HL-60/S4 treated with phorbol 12-myristate 13-acetate at 8.2 ng/mL for 4 days and 3 days (cell line): Measurements from ENCODE around the gene LSM6.

Source experiments
- in situ Hi-C: fragments of 300-500 bp; cut with MboI; formaldehyde crosslinking; loops from 2 replicates; pipeline ENCODE4 v1.15.0; 2022; ENCODE audit warnings: low sequenced_read_pairs

LSM6 gene

DNA sequence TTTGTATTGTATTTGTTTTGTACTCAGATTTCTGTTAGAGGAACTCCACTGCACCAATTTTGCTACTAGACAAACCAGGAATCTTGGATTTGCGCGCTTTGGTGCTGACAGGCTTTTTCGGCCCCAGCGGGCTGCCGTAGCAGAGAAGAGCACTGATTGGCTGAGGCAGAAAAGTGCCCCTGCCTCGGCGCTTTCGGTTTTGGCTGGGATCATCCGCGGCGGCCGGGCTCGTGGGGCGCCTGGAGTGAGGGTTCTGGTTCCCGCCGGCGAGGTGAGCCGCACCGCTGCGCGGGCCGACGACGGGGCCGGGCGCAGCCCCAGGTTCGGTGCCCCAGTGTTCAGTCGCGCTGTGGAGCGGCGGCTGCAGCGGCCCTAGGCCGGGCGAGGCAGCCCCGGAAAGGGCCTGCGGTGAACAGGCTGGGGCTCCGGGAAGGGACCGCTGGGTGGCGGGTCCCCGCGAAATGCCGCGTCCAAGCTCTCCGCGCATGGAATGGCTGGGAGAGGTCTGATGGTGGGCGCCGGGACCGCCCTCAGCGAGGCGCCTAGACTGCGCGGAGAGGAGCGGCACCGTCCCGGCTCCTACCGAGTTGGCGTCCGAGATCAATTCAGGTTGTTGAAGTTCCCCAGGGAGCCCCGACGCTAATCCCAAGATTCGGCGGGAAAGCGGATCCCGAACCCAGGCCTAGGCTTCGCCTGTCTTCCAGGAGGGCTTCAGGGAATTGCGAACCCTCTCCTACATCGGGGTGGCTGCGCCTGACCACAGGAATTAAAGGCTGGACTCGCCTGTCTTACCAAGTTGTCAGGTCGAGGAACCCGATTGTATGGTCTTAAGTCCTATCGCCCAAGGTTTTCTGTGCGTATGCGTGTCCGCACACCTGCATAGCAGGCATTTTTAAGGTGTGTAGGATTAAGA, at the start of gene LSM6:
Gene LSM6, plus strand, starts transcription at position 178 of the 913 bp plus-strand sequence. CDS start 7,204 bp downstream, outside the sequence.
- in situ Hi-C loops = no loop called here

DNA sequence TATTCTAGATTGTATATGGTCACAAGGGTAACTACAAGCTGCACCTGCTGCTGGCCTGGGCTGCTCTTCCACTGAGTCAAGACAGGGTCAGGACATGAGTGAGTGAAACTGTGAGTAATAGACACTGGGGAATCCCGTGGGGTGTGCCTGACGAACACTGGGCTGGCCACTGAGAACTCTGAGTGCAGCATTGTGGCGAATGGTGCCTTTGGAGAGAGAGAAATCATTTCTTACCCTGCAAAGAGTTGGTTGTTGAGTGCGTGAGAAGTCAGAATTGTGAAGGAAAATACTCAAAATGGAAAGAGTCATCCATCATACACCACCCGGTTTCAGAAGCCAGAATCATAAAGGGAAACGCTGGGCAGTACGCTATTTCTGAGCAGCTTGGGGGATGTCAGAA, 43.1 kb upstream of the LSM6 start:
- in situ Hi-C loops = no loop called here

DNA sequence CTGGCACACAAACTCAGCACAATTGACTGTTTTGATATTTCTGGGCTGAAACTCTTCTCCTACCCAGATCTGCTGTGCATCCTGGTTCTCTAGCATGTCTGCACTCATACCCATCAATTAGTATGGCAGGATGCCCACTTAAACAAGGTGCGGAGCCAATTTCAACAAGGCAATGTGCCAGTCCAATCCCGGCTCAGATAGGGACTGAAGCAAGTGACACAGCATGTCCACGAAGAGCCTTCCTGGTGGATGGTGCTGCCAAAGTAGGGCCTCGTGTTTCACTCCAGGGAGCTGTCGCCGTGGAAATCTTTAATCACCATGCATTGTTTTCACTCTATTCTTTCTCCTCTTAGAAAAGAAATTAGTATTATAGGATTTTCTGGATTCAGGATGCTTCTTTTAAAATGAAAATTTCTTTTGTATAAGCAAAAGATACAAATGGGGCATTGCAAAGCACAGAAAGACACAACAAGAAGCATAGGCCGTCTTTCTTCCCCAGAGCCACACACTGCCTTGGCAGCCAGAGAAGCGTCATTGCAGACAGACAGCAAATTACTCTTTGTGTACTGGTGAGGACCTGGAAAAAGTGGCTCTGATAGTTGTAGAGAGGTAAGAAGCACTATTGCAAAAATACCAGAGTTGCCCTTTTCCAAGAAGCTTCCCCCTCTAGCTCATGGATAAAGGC, 40.6 kb upstream of the LSM6 start:
- in situ Hi-C loops = no loop called here

DNA sequence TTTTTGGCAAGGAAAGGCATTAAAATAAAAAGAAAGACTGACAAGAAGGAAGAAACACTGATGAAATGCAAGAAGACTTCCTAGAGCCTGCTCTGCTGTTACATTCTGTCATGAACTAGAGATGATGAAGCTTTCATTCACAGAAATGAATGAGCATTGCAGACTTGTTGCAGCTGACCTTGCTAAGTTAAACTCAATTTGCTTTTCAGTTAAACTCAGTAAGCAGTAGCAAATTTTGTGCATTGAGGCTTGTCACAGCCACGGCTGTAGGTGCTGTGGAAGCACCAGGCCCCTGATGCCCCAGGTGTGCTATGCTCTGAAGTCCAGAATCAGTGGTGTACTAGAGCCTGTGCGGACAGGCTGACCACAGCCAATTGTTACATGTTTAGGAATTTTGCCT, 39.6 kb upstream of the LSM6 start:
- in situ Hi-C loops = no loop called here

GRCh38 chr4:146142768-146143167, 32.8 kb upstream of the LSM6 start:
- in situ Hi-C loops = no loop called here

DNA sequence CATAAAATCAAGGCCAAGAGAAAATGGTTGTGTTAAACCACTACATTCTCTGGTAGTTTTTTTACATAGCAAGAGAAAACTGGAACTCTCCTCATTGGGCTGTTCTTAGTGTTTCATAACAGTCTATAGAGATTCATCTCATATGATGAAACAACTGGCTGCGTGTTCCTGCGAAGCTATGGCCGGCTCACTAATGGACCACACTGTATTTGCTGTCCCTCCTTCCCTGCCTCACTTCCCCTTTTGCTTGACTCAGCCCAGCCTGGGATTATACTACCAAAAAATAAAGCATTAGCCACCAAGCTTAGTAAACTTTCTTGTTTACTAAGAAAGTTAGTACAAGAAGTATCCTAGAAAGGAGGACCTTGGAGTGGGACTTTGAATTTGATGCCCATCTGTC, 31.6 kb upstream of the LSM6 start:
- in situ Hi-C loops = no loop called here

DNA sequence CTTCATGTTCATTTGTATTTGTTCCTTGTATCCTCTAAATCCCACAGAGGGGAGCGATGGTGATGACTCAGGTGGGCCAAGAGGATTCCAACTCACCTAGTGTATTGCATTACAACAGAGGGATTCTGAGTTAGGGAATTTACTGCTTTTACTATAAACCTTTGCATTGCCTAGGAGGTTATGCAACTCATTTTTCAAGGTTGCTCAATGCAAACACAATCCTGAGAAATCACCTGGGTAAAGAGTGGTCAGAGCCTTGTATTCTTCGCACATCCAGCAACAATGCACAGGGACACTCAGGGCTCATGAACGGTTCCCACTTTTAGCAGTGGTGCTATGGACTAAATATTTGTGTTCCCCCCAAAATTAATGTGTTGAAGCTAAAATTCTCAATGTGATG, 28.6 kb upstream of the LSM6 start:
- in situ Hi-C loops = no loop called here

GRCh38 chr4:146148021-146148420, 27.5 kb upstream of the LSM6 start:
- in situ Hi-C loops = no loop called here

GRCh38 chr4:146154057-146154456, 21.5 kb upstream of the LSM6 start:
- in situ Hi-C loops = no loop called here

- in situ Hi-C loops = no loop called here
Measured at GRCh38 chr4:146155152-146155724, 20.3 kb upstream of the LSM6 start.

- in situ Hi-C loops = no loop called here
Measured at GRCh38 chr4:146158036-146158745, 17.3 kb upstream of the LSM6 start.

DNA sequence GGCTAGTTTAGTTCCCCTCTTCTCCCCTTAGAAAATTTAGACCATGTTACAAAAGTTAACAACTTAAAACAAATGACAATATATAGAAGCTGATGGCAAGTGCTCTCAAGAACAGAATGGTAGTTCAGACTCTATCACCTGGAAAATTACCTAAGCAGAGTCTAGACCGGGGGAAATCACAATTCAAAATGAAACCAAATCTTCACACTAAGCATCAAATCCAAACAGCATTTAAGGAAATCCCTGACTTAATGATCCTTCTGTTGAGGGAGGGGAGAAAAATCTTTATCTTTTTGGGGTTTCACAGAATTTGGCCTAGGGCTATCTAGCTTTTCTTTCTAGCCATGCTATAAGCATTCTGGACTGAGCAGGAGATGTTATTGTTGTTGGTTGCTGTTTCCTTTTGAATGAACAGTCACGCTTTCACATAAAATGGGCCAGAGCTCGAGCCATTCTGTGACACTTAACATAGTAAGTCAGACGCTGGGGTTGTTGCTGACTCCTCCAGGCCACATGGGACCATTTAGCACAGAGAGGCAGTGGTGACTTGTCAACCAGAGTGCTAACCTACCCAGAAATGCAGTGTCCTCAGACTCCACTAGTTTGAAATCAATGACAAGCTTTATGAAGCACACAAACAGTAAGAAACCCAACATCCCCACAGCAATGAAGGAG, 16.0 kb upstream of the LSM6 start:
- in situ Hi-C loops = no loop called here

GRCh38 chr4:146161243-146161642, 14.3 kb upstream of the LSM6 start:
- in situ Hi-C loops = no loop called here

DNA sequence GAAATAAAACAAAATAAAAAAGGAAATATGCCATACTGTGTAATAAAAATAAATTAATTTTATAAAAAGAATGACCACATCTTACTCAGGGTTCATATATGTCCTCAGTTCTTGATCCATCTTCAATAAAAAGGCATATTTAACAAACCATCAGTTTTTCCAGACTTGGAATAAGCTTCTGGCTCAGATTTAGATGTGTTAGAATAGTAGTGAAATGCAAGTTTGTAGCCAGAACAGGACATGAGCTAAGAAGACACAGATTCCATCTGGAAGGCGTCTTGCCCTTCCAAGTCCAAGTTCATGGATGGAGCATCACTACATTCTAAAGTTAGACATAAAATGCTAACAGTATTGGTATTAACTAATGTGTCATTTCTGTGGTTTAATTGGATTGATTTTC, 10.3 kb upstream of the LSM6 start:
- in situ Hi-C loops = no loop called here

DNA sequence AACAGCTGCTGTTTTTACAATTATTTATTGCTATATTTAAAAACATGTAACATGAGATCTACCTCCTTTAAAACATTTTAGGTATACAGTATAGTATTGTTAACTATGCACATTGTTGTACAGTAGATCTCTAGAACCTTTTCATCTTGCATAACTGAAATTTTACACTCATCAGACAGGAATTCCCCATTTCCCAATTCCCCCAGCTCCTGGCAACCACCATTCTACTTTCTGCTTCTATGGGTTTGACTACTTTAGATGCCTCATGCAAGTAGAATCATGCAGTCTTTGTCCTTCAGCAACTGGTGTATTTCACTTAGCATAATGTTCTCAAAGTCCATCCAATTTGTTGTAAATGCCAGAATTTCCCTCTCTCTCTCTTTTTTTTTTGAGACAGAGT, 9.7 kb upstream of the LSM6 start:
- in situ Hi-C loops = no loop called here

DNA sequence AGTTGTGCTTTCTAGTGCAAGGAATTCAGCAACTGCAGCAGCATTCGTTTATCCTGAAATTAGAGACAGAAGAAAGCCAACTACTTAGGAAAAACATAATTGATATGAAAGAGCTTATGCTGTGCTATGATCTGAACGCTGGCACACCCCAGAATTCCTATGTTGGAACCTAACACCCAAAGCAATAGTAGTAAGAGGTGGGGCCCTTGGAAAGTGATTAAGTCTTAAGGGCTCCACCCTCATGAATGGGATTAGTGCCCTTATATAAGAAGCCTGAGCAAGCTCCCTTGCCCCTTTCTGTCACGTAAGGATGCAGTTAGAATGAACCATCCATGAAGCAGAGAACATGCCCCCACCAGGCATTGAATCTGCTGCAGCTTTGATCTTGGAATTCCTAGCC, 5.4 kb upstream of the LSM6 start:
- in situ Hi-C loops = no loop called here

- in situ Hi-C loops = no loop called here
Measured at GRCh38 chr4:146176891-146177290, 1.4 kb downstream of the LSM6 start.

DNA sequence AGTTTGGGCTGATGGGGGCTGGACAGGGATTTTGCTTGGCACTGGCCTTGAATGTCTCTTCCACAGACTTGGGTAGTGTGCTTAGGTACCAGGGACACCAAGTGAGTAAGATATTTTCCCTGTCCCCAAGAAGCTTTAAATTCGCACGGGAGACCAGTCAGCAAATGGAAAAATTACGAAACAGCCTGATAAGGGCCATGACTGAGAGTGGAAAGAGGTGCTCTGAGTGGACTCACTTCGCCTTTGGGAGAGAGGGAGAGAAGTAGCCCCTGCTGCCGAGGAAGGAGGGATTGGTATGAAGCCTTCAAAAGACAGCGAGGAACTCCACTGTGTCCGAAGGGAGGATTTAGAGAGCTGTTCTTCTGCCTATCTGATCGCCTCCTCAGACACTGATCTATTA, 2.6 kb downstream of the LSM6 start:
- in situ Hi-C loops = no loop called here

GRCh38 chr4:146179784-146180370, 4.4 kb downstream of the LSM6 start:
- in situ Hi-C loops = no loop called here

DNA sequence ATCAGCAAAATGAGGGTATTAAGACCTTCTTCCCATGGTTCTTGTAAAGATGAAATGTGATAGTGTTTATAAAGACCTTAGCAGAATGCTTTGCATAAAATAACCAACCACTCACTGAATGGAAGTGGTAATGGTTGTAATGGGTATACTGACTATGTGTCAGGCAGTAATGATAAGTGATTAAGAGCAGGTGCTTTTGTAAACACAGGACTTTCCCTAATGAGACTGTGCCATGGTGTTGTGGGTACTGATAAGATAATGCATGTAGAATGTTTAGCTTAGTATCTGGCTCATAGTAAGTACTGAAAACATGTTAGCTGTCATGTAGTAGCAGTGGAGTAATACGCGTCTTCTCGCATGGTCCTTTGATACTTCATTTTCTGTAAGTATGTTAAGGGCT, 6.9 kb downstream of the LSM6 start:
- in situ Hi-C loops = no loop called here
